GM21825 (cell line): ENCODE results near the gene INTS13.
"Not testable (repeated sequence)": the region's sequence is repeated elsewhere in the genome, so short reads cannot be mapped to it uniquely, and the experiment has no call there.

Experiments
- ATAC-seq: cut with Tn5 transposase; IDR thresholded peaks from one replicate; pipeline ENCODE4 v1.9.1; 2021; ENCODE audit warnings: mild to moderate bottlenecking, moderate library complexity; ENCODE audit not compliant: unreplicated experiment

Gene INTS13

DNA sequence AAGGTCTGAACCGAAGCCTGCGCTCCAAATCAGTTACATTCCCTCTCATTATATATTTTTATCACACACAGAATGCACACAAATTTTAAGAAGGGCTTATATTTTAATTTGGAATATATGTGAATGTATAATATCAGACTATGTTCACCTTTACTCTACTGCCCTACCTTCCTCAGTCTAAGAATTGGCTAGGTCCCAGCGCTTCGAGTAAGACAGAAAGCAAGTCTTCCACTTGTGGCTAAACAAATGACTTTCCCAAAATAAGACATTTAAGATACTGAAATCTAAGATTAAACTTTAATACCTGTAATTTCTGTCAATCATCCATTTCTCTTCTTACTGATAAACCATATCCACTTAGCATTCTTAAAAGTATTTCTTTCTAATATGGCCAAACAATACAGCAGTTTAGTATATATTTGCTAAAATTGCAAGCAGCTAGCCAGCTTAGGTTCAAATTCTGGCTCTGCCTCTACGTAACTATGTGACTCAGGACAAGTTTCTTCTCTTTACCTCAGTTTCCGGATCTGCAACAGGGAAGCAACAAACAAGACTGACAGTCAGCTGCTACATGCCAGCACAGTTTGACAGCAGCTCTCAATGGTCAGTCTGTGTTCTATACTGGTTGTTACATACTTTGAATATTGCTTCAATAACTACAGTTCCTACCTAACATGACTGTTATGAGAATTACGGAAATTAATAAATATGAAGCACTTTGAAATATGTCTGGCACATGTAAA, 2.0 kb downstream of the INTS13 start:
- ATAC-seq: no peak

DNA sequence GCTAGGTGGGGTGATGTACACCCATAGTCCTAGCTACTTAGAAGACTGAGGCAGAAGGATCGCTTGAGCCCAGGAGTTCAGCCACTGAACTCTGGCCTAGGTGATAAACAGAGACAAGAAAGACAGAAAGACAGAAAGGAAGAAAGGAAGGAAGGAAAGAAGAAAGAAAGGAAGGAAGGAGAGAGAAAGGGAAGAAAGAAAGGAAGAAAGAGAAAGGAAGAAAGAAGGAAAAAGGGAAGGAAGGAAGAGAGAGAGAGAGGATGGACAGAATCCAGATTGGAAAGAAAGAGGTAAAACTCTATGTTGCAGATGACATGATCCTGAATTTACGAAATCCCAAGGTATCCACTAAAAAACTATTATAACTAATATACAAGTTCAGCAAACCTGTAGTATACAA, 8.2 kb downstream of the INTS13 start:
- ATAC-seq: no peak

DNA sequence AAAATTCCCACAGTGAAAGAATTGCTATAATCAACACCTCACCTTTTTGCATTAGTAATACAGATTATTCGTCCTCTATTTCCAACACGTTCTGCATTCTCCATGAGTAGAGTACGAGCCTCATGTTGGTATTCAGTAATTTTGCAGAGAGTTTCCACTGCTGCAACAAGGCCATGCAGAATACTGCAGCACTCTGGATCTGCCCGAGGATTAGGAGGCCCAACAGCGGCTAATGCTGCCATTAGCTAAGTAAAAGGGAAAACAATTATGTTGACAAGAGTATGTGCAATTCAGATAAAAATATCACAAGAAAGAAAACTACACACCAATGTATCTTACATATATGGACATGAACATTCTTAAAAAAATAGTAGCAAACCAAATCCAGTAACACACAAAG, 9.1 kb downstream of the INTS13 start:
- no peak for ATAC-seq

DNA sequence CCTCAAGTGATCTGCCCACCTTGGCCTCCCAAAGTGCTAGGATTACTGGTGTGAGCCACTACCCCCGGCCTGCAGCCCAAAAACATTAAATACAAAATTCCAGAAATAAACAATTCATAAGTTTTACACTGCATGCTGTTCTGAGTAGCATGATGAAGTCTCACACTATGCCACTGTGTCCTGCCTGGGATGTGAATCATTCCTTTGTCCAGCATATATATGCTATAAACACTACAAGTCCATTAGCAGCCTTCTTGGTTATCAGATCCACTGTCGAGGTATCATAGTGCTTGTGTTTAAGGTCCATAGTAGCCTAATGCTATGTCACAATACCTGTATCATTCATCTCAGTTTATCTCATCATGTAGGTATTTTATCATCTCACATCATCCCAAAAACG, 15.9 kb downstream of the INTS13 start:
- no peak for ATAC-seq

DNA sequence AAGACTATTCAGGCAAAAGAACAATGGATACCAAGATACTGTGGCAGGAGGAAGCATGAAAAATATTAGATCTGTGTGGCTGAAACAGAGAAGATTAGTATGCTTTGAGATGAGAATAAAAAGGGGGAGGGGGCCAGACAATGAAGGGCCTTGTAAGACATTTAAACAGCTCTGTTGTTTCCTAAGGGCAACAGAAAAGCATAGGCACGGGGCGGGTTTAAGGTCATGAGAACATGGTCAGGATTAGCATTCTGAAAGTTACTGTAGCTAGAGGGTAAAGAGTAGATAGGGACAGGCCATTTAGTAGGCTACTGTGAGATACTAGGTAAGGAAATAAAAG, 18.6 kb downstream of the INTS13 start:
- no peak for ATAC-seq

DNA sequence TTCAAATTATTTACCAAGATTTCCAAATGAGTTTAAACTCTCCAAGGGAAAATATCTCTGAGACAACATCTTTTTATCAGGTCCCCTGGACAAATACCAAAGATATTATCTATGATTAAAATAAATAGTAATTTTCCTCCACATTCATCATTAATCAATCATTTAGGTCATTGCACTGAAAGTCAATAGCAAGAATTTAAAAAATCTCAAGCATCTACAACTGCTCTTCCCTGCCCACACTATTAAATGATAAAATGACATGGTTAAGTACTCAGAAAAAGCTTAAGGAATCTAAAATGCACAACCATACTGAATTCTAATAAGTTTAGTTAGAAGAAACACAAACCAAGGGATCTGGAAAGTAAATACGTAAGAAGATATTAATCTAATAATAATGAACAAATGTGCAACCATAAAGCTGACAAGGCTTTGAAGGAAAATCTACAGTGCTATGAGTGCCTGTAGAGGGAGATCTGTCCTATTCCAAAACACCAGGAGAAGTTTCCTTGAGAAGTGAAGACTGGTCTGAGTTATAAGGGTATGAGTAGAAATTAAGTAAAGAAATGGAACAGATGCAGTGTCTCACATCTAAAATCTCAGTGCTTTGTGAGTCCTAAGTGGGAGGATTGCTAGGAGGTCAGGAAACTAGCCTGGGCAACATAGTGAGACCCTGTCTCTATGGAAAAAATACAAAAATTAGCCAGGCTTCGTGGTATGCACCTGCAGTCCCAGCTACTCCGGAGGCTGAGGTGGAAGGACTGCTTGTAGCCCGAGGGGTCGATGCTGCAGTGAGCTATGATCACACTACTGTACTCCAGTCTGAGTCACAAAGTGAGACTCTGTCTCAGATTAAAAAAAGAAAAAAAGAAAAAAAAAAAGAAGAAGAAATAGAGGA, 19.2 kb downstream of the INTS13 start:
- ATAC-seq: no peak

DNA sequence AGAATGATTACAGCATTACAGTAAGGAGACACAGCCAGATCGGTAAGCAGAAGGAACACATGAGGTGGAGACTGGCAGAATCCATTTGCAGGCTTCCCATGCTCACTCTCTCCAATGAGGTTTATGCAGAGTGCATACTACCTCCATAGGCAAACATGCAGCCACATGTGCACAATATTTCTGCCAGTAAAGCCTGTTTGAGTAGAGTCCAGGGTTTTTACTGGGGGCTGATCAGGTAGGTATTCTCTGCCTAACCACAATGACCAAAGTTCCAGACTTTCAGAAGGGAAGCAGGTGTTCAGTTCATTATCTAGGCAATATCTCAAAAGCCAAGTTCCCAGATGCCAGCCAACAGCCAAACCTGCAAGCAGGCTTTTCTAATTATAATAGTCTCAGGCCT, 31.1 kb downstream of the INTS13 start:
- no peak for ATAC-seq

DNA sequence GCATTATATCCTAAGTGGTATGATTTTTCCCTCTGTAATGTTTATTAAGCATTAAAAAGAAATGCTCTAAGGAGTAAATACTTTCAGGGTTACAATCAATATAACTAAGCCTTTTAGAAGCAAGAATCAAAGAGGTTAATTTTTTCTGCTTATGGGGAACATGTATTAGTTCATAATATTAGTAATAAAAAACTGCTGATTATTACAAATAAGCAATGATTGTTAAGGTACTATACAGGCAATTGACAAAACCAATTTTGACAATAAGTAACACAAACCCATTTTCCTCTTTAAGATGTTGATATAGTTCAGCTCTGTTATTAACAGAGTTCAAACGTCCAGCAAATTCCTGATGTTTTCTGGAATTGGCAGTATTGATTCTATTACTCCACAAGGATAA, 31.8 kb downstream of the INTS13 start:
- no peak for ATAC-seq

DNA sequence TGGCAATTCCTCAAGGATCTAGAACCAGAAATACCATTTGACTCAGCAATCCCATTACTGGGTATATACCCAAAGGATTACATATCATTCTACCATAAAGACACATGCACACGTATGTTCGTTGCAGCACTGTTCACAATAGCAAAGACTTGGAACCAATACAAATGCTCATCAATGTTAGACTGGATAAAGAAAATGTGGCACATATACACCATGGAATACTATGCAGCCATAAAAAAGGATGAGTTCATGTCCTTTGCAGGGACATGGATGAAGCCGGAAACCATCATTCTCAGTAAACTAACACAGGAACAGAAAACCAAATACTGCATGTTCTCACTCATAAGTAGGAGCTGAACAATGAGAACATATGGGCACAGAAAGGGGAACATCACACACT, 34.4 kb downstream of the INTS13 start:
- not testable (repeated sequence) for ATAC-seq

DNA sequence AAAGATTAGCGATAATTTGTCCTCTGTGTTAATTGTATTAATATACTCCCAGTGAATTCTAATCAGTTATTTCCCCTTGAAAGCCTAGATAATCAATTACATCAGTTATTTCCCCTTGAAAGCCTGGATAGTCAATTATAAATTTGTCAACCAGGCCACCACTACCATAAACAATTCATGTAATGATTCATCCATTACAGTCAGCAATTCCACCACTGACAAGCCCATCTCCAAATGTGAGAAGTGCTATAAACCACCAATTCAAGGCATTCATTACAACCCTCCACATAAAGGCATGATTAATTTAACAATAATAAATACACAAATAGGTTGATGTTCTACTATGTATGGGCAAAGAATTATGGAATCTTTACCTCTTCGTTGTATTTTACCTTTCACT, 40.9 kb downstream of the INTS13 start:
- ATAC-seq: no peak

DNA sequence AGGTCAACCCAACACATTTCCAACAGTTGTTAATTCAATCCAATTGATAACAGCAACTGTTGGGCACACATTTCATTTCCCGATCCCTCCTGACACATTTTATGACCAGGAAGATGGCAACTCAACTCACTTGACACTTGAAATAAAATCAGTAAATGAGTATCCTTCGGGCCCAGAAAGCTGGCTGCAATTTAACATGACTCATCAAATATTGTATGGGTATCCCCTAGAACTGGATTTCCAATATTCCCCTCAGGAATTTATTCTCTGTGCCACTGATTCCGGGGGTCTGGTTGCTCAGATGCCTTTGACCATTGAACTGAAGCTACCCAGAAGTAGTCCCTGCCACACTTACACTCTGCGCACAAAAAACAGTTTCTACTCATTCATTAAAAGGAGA, 42.1 kb downstream of the INTS13 start:
- ATAC-seq: no peak

DNA sequence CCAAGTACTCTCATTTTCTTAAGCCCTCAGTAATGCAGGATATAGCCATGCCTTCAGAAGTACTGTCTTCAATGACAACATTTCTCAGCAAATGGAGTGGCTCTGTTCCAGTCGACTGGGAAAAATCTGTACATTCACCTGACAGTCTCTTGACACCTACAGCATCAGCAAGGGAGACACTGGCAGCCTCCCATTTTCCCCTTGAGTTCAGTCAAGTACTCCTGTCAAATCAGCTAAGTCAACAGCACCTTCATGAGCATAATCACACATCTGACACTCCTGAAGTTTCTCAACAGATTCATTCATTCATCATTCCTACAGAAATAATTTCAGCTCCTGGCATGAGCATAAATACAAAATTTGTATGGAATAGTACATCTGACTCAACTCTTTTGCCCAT, 46.1 kb downstream of the INTS13 start:
- no peak for ATAC-seq

DNA sequence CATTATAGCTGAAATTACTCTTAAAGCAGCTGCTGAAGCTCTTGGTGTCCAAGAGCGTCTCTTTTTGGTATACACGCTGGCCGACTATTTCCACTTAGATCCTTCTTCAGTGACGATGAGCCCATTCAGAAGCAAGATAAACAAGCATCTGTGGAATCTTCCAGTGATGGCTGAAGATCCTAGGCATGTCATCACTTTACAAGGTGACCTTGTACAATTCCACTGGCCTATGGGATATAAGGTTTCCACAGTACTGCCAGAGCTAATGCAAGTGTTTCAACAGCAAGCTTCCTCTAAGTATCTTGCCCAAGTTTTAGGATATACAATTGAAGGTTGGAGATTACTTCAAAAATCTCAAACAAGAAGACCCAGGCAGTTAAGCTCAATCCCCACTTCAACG, 47.0 kb downstream of the INTS13 start:
- no peak for ATAC-seq

DNA sequence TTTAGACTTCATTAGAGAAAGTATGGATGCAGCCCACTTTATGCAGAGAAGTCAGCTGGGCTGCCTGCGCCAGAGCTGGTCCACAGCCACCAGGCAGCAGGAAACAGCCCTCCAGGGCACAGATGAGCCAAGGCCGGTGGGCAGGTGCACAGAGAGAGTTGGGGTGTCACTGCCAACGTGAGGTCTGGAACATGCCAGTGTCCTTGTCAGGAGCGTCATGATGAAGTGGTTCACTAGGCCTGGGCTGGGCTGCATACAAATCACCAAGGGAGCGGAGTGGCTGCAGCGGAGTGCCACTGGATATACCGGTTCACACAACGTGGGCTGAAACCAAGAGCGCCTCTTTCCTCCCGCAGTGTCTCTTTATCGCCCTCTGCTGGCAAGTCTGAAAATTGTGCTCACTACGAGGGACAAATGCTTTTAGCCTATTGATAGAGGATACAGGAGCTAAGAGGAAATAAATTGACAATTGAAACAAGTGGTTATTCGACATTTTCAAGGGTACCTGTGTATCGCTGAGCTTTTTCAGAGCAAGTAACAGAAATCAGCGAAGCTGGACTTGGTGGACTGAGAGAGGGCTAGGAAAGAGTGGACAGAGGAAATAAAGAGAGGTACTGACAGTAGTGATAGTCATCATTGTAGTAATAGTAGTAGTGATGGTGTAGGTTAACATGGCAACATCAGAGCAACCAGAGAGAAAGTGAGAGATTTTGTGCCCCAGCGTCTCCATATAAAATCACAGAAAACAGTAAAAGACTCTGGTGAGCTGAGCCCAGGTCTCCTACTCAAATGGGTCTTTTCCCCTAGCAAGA, 52.8 kb downstream of the INTS13 start:
- ATAC-seq: peak; percentile 70

DNA sequence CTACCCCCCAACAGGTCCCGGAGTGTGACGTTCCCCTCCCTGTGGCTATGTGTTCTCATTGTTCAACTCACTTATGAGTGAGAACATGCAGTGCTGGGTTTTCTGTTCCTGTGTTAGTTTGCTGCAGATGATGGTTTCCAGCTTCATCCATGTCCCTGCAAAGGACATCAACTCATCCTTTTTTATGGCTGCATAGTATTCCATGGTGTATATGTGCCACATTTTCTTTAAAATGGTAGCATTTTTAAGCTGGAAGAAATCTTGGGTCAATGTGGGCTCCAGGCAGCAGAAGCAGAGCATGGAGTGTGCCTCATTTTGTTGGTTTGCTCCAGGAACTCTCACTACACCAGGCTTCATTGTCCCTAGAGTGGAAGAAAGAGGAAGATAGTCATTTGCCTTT, 57.2 kb downstream of the INTS13 start:
- ATAC-seq: no peak

DNA sequence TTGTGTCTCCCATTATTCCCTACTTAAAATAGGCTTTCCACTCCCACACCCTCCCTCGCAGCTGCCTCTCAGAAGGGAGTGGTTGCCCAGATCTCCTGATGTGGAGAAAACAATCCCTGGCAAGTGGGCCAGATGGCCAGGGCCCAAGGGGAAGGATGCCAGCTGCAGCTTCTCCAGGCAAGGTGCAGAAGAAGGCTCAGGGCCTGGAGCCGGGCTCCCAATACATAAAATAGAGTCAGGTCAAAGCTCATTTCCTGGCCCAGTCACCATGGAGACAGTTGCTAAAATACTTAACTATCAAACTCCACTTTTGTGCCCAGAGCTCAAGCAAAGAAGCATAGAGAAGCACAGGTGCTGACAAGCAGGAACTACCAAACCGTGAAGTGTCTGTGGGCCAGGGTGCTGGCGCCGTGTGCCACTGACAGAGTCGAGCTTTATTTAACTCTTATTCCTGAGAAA, 59.1 kb downstream of the INTS13 start:
- ATAC-seq: peak; percentile 67

DNA sequence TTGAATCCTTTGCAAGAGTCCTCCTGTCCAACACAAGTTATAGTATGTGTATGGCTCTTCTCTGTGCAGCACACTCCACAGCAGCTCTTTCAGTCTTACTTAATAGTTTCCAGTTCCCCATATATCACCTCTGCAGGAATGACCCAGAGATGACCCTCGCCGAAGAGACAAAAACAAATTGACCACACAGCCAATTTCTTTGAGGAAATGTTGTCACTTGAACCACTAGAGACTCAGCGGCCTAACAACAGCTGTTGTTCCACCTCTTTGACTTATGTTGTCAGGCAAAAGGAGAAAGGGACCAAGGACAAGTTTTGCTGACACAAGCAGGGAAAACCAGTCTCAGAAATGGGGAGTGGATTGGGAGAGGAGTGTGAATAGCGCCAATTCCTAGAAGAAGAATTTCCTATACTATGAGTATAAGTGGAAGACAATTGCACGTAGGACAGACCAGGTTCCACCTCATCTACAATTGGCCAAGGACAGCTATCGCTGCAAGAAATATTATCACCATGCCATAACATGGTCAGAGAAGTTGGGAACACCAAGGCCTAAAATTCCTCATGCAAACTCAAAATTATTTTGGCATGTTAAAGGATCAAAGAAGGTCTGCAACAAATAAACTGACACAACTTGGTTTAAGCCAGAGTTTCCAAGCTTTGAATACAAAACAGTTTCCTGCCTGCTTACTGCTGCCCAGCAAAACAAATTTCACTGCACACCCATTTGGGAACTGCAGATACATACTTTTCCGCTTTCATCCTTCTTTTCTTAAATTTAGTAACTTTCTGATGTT, 63.1 kb downstream of the INTS13 start:
- peak; percentile 57 for ATAC-seq

DNA sequence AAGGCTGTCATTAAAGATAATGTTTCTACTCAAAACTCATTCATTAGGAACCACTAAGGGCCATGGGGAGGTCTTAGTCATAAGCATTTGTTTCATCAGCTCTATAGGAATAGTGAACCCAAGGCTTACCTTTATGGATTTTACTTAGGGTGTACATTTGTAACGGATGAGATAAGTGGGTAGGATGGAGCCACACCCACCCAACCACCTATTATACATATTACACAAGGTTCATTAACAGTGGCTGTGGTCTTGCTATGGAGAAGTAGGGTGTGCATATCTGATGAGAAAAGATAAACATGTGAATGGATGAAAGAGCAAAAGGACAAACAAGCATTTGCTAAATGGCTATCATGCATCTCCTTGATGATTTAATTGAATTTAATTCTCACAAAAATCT, 65.2 kb downstream of the INTS13 start:
- ATAC-seq: no peak

DNA sequence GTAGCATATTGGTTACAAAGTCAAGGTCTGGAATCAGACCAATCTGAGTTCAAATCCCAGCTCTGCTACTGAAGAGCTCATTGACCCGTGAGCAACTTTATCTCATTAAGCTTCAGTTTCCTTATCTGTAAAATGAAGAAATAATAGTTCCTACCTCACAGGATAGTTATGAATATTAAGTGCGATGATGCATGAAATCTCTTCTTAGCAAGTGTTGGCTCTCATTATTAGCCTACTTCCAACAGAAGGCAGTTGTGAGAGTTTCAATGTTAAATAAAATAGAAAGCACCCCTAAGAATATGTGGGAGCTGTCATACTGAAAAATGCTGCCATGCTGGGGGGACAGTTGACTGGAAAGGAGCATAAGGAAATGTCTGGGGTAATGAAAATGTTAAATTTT, 65.8 kb downstream of the INTS13 start:
- no peak for ATAC-seq

DNA sequence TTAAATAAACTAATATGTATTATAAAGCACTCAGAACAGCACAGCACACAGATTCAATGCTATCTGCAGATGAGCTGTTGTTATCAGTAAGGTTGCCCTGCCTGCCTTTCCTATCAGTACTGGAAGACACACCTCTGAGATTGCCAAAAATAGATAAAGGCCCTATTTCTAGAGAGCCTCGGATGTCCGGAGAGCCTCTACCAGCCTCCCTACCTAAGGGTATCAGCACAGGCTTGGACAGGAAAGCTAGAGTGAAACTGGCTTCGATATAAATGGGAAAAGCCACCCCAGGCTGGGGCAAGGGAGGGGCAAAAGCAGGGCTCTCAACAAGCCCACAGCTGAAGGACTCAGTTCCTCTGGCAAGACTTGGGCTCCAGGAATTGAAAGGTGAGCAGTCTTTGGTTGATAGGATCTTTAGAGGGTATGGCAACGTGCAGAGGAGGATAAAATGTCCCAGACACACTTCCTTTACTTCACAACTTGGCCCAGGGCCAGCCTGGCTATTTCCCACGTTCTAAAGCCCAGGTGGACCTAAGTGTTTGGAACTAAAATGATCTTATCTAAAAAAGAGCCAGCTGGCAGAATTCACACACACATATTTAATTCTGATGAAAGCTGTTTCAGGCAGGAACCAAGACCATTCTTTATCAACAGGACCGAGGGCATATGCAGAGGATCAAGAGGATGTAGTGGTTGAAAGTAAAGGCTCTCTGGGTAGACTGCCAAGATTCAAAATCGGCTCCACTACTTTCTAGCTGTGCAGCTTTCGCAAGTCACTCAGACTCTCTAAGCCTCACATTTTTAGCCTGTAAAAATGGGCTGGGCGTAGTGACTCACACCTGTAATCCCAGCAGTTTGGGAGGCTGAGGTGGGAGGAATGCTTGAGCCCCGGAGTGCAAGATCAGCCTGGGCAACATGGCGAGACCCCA, 67.0 kb downstream of the INTS13 start:
- no peak for ATAC-seq
